ENCODE data around the gene ACO2.
A peak's percentile ranks its signal among the peaks of the same experiment; 100 is the strongest.

Gene ACO2

DNA sequence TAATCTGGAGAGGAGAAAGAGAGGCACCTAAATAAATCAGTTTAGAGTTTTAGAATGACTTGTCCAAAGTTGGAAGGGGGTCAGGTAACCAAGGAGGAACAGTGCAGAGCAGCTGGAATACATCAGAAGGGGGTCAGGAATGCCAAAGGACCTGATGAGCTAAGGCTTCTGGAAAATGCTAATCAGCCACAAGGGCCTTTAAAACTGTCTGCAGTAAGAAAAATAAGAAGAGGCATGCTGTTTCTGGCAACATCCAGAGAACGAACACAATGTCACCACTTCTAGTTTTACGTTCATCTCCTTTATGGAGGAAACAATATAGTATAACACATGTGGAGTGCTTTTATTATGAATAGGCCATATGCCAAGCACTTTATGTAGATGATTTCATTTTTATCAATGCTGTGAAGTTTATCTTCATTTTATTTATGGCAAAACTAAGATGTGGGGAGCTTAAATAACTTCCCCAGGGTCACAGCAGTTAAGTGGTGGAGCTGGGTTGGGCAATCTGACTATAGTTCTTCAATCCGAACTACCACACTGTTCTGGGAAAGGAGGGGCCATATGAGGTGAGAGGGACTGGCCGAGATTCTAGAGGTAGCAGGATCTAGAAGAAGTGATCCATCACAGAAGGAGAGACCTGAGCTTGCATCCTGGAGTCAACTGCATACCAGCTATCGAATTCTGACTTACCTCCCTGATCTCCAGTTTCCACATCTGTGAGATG is 22.6 kb downstream of the ACO2 start:
- DNase-seq, result no peak

DNA sequence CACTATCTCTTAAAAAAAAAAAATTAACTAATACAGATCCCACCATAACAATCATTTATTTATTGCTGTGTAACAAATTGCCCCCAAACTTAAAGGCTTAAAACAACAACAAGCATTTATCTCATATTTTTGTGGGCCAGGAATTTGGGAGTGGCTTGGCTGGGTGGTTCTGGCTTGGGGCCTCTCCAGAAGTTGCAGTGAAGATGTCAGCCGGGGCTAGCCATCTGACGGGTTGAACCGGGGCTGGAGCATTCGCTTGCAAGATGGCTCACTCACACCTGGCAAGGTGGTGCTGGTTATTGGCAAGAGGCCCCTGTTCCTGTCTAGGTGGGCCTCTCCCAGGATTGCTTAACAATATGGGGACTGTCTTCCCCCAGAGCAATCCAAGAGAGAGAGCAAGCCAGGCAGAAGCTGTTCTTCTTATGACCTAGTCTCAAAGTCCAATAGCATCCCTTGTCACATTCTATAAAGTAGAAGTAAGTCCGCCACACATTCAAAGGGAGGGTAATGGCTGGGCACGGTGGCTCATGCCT is 29.5 kb downstream of the ACO2 start:
- DNase-seq, result no peak

DNA sequence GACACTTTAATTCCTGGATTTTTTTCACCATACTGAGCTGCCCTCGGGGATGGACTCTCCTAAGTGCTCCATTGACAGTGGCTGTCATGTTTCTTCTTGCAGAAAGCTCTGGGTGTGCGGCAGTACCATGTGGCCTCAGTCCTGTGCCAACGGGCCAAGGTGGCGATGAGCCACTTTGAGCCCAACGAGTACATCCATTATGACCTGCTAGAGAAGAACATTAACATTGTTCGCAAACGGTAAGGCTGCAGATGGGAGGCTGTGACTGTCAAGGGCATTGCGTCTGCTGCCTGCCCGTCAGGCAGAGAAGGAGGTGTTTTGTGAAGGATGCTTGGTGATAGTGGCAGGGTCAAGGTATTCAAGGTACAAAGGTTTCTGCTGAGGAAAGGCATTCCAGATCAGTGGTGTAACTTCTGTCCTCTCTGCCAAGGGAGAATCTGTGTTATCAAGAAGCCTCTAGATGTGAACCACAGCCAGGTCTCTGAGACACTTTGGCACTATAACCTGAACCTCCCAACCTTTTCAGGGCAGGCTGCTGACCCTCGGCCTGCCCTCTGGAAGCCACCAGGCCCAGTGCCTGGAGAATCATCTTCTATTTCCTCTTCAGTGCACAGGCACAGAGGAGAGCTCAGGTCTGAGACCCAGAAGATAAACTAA is 30.8 kb downstream of the ACO2 start:
- no peak for DNase-seq

DNA sequence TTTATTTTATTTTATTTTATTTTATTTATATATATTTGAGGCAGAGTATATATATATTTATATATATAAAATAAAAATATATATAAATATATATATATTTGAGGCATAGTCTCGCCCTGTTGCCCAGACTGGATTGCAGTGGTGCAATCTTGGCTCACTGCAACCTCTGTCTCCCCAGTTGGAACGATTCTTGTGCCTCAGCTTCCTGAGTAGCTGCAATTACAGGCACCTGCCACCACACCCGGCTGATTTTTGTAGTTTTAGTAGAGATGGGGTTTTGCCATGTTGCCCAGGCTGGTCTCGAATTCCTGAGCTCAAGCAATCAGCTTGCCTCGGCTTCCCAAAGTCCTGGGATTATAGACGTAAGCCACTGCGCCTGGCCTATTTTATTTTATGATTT is 31.4 kb downstream of the ACO2 start:
- DNase-seq, result no peak

GRCh38 chr22:41501209-41501608 is 32.3 kb downstream of the ACO2 start:
- peak in 2 of 3 donors; percentile 14 to 17 for DNase-seq

GRCh38 chr22:41504397-41504796 is 35.5 kb downstream of the ACO2 start:
- DNase-seq, result no peak

DNA sequence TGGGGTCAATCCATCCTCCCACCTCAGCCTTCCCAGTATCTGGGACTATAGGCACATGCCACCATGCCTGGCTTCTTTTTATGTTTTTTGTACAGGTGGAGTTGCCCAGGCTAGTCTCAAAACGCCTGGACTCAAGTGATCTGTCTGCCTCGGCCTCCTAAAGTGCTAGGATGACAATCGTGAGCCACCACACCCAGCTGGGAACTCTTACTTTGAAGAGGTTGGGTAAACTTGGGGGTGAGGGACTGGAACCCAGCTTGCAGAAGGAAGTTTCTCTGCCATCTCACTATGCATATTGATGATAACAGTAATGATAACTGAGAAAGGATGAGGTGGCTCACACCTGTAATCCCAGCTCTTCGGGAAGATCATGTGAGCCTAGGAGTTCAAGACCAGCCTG is 35.9 kb downstream of the ACO2 start:
- DNase-seq, result no peak

GRCh38 chr22:41505511-41506220 is 36.7 kb downstream of the ACO2 start:
- DNase-seq, result no peak

DNA sequence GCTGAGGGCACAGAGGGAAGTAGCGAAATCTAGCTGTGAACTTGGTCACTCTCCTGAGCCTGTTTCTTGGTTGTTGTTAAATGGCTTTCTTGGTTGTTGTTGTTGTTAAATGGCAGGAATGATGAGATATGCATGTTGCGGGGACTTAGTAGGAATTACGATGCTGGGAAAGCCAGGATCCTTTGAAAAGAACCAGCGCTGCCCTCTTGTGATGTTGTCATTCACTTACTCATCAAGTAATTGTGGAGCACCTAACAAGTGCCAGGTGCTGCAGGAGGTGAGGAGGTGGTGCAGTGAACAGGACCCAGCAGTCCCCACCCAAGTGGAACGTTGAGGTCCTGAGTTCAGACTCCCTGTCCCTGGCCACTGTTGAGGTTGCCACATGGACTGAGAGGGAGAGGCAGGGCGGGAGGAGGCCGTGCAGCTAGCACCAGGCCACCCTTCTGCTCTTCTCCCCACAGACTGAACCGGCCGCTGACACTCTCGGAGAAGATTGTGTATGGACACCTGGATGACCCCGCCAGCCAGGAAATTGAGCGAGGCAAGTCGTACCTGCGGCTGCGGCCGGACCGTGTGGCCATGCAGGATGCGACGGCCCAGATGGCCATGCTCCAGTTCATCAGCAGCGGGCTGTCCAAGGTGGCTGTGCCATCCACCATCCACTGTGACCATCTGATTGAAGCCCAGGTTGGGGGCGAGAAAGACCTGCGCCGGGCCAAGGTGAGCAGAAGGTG is 38.6 kb downstream of the ACO2 start:
- no peak for DNase-seq

GRCh38 chr22:41508770-41509170 is 39.9 kb downstream of the ACO2 start:
- no peak for DNase-seq

GRCh38 chr22:41511521-41511968 is 42.6 kb downstream of the ACO2 start:
- no peak for DNase-seq

DNA sequence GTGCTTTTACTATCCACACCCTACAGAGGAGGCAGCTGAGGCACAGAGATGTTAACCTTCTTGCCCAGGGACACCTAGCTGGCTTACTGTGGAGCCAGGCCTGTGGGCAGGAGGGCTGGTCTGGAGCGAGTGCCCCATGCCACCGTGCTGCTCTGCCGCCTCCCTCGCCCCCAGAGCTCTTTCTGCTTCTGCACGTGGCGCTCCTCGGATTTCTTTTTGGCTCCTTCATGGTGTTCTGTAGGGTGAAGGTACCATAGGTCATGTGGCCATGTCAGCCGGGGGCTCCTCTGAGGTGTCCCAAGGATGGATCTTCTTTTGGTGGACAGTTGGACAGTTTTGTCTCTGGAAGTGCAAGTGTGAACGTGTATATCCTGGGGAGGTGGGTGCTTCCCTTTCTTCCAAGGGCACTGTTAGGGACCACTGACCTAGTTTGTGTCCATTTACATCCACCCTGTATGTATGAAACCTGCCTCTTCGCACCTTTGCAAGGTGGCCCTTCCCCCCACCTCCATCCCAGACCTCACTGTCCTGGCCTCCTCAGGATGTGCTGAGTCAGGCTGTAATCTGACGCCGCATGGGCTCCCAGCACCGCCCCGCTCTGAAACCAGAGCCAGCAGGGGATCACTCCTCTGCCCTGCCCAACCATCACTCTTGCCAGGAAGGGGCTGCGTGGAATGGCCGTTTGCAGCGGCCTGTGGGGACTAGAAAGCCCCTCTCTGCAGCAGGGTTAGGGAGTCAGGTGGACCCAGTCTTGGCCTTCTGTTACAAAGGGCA is 43.7 kb downstream of the ACO2 start:
- no peak for DNase-seq

- no peak for DNase-seq
Observed at GRCh38 chr22:41513391-41513790, 44.5 kb downstream of the ACO2 start.

DNA sequence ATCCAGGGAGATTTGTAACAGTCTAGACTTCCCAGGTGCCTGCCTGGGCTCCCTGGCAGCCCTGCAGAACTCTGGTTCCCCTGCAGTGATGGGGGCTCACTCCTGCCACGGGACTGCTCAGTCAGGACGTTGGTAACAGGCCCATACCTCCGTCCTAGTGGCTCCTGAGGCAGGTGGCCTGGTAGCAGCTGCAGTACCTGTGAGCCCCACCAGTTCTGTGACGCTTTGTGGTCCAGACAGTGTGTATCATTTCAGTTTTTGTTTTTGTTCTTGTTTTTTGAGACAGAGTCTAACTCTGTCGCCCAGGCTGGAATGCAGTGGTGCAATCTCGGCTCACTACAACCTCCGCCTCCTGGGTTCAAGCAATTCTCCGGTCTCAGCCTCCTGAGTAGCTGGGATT is 47.5 kb downstream of the ACO2 start:
- no peak for DNase-seq

DNA sequence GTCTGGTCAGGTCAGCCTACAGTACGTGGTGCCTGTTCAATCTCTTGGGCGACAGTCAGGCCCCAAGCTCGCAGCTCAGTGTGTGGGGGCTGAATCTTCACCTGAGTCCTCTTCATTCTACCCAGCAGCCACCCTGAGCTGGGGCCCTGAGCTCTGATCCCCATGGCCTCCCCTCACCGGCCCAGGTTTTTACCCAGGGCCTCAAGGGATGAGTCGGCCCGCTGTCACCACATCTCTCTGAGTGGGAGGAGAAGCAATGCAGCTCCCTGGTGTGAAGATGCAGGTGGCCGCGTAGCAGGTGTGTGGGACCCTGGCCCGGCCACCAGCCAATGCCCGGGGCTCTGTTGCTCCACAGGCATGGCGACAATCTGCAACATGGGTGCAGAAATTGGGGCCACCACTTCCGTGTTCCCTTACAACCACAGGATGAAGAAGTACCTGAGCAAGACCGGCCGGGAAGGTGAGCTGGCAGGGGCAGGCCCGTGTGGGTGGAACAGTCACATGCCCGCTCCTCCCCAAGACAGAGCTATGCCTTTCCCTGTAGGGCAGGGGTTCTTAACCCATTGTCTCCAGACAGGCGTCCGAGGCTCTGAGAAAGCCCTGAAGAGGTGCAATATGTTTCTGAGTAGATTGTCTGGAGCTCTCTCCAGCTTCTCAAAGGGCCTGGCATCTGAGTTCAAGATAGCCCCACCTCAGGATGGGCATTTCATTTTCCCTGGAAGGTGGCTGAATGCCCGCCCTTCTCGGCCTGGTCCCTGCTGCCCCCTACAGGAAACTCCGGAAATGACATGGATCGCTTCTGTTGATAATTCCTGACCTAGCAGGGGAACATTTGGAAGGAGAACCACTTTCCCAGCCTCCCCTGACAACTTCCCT is 48.5 kb downstream of the ACO2 start:
- DNase-seq, result peak; percentile 51 to 68 (median 61)

- DNase-seq, result no peak
Observed at GRCh38 chr22:41518048-41518347, 49.1 kb downstream of the ACO2 start.

GRCh38 chr22:41521126-41521525 is 52.2 kb downstream of the ACO2 start:
- no peak for DNase-seq

GRCh38 chr22:41522813-41523212 is 53.9 kb downstream of the ACO2 start:
- no peak for DNase-seq

DNA sequence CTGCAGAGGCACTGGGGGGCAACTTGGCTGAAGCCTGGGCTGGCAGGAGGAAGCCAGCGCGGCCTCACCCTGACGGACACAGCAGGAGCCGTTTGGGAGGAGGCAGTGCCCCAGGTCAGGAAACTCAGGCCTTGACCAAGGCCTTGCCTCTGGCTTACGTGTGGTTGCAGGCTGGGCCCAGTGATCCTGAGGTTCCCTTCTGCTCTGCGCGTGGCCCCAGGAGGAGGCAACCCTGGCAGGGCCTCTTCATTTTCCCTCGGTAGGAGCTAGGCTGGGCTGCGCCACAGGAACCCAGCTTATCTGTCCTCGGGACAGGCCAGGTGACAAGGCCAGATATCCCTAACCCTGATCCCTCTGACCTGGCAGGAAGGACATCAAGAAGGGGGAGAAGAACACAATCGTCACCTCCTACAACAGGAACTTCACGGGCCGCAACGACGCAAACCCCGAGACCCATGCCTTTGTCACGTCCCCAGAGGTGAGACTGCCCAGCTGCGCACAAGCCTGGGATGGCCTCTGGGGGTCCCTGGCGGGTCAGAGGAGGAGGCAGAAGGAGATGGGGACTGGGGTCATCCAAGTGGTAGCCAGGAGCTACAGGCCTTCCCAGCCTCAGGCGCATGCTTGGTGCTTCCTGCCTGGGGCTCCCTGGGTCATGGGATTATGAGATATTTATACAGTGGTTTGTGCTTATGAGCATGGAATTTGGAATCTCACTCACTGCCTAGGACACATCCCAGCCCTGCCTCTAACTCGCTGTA is 54.7 kb downstream of the ACO2 start:
- DNase-seq, result no peak

GRCh38 chr22:41524251-41524661 is 55.3 kb downstream of the ACO2 start:
- no peak for DNase-seq
